ENCODE data around the gene ST6GAL1. TPM values are rescaled to one million over a fixed set of nuclear protein-coding genes. Genes with fewer than 3 reads are reported as not detected.
A peak's percentile ranks its signal among the peaks of the same experiment; 100 is the strongest.
"Not testable (repeated sequence)": the region's sequence is repeated elsewhere in the genome, so short reads cannot be mapped to it uniquely, and the experiment has no call there.

The ST6GAL1 gene
- polyA plus RNA-seq, 1 of the 3 experiments (the other 2 are of a cell fraction), result 3.9 TPM

DNA sequence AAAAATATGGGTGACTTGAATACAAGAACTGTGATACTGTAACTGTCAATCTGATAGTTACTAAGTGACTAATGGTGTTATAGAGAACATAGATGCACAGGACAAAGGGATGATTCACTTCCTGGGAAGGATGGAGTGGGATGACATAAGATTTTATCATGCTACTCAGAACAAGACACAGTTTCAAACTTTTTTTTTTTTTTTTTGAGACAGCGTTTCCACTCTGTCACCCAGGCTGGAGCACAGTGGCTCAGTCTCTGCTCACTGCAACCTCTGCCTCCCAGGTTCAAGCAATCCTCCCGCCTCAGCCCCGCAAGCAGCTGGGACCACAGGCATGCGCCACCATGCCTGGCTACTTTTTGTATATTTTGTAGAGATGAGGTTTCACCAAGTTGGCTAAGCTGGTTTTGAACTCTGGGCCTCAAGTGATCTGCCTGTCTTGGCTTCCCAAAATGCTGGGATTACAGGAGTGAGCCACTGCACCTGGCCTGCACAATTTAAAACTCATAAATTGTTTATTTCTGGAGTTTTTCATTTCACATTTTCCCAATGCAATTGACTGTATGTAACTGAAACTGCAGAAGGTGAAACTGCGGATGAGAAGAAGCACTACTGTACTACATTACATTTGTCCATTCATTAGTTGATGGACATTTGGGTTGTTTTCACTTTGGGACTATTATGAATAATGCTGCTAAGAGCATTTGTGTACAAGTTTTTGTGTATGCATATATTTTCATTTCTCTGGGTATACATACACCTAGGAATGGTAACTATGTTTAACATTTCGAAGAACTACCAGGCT lies 47.2 kb upstream of the ST6GAL1 start (continued):
- TF ChIP-seq YY1 (IDR thresholded peaks at IDR 0.05; ENCODE audit: low read depth) (no peak), EZH2phosphoT487 (IDR thresholded peaks at IDR 0.05; ENCODE audit: borderline replicate concordance, low read depth) (no peak), RAD21 (IDR thresholded peaks at IDR 0.05; ENCODE audit: low read length) (no peak), USF1 (IDR thresholded peaks at IDR 0.05; ENCODE audit: borderline replicate concordance, low read depth) (no peak), GABPA (IDR thresholded peaks at IDR 0.05; ENCODE audit: low read depth) (no peak), CHD2 (IDR thresholded peaks at IDR 0.05; ENCODE audit: low read length, partially characterized antibody) (no peak), PBX3 (IDR thresholded peaks at IDR 0.05) (peak; percentile 85), TCF12 (IDR thresholded peaks at IDR 0.05) (peak; percentile 71), SMC3 (IDR thresholded peaks at IDR 0.05; ENCODE audit: low read depth, low read length) (no peak), MEF2A (IDR thresholded peaks at IDR 0.05; ENCODE audit: borderline replicate concordance, low read depth) (no peak)

GRCh38 chr3:186883686-186884058 lies 46.7 kb upstream of the ST6GAL1 start:
- no peak for DNase-seq
- Histone ChIP-seq H4K20me1 (ENCODE audit: insufficient read depth) (no peaks in the 10 kb centered on the region), H3K4me1 (ENCODE audit: control insufficient read depth in 1 of 2, insufficient read depth in 2 of 2, low read depth in 1 of 2, low read length in 1 of 2) (peaks cover 0 to 4% of the 10 kb centered on the region in 2 experiments; a peak in 2 of 4 replicates), H2AFZ (ENCODE audit: low read depth) (no peak overlapping the region), H3K36me3 (replicated peaks in 1 of 2; ENCODE audit: control insufficient read depth in 1 of 2, insufficient read depth in 2 of 2, low read length in 1 of 2) (no peaks in the 10 kb centered on the region), H3K4me3 (ENCODE audit: low read depth in 2 of 2, low read length in 1 of 2) (no peak overlapping the region), H3K79me2 (ENCODE audit: insufficient read depth) (no peaks in the 10 kb centered on the region), H3K27ac (ENCODE audit: low read depth in 2 of 2, low read length in 1 of 2) (no peak overlapping the region; a peak in 1 of 4 replicates), H3K27me3 (ENCODE audit: insufficient read depth) (no peaks in the 10 kb centered on the region), H3K9me2 (no peaks in the 10 kb centered on the region), H3K4me2 (no peak overlapping the region), H3K9ac (no peak overlapping the region), H3K9me3 (no peaks in the 10 kb centered on the region), H3F3A (replicated peaks; ENCODE audit: insufficient read depth) (no peaks in the 10 kb centered on the region)
- POLR2A ChIA-PET, result no interaction called here
- 88% methylated on average over 1 of the region's 1 CpG for WGBS (ENCODE audit: low lambda C conversion rate)
- no peak for TF ChIP-seq IRF3 (IDR thresholded peaks at IDR 0.05; ENCODE audit: low read depth, low read length)
- TF ChIP-seq, protein P1, sequence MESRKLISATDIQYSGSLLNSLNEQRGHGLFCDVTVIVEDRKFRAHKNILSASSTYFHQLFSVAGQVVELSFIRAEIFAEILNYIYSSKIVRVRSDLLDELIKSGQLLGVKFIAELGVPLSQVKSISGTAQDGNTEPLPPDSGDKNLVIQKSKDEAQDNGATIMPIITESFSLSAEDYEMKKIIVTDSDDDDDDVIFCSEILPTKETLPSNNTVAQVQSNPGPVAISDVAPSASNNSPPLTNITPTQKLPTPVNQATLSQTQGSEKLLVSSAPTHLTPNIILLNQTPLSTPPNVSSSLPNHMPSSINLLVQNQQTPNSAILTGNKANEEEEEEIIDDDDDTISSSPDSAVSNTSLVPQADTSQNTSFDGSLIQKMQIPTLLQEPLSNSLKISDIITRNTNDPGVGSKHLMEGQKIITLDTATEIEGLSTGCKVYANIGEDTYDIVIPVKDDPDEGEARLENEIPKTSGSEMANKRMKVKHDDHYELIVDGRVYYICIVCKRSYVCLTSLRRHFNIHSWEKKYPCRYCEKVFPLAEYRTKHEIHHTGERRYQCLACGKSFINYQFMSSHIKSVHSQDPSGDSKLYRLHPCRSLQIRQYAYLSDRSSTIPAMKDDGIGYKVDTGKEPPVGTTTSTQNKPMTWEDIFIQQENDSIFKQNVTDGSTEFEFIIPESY (IDR thresholded peaks at IDR 0.05; ENCODE audit: borderline replicate concordance, low read depth), result no peak
- no peak for TF ChIP-seq TCF12 (IDR thresholded peaks at IDR 0.05)
- no peak for TF ChIP-seq SMC3 (IDR thresholded peaks at IDR 0.05; ENCODE audit: low read depth, low read length)
- no peak for TF ChIP-seq FOXM1 (IDR thresholded peaks at IDR 0.05; ENCODE audit: low read depth)
- no peak for TF ChIP-seq GATA2 (CRISPR knock-in tag; IDR thresholded peaks at IDR 0.05)
- no peak for TF ChIP-seq EZH2phosphoT487 (IDR thresholded peaks at IDR 0.05; ENCODE audit: borderline replicate concordance, low read depth)
- no peak for TF ChIP-seq RAD21 (IDR thresholded peaks at IDR 0.05; ENCODE audit: low read length)
- no peak for TF ChIP-seq NFIC (IDR thresholded peaks at IDR 0.05; ENCODE audit: borderline replicate concordance)
- TF ChIP-seq POLR2AphosphoS5 (IDR thresholded peaks at IDR 0.05; ENCODE audit: low read depth, low read length), result no peak
- TF ChIP-seq CTCF (IDR thresholded peaks at IDR 0.05), result no peak
- CTCF ChIA-PET, result no interaction called here

DNA sequence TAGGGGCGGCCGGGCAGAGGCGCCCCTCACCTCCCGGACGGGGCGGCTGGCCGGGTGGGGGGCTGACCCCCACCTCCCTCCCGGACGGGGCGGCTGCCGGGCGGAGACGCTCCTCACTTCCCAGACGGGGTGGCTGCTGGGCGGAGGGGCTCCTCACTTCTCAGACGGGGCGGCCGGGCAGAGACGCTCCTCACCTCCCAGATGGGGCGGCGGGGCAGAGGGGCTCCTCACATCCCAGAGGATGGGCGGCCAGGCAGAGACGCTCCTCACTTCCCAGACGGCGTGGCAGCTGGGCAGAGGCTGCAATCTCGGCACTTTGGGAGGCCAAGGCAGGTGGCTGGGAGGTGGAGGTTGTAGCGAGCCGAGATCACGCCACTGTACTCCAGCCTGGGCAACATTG lies 45.5 kb upstream of the ST6GAL1 start:
- not testable (repeated sequence) for H3K9me2 ChIP-seq

More for the DNA sequence above, 45.5 kb upstream of the ST6GAL1 start:
- H3K79me2 ChIP-seq (ENCODE audit: insufficient read depth); H3K4me1 ChIP-seq (ENCODE audit: control insufficient read depth in 1 of 2, insufficient read depth in 2 of 2, low read depth in 1 of 2, low read length in 1 of 2); CTCF ChIA-PET; H3K4me3 ChIP-seq (ENCODE audit: low read depth in 2 of 2, low read length in 1 of 2); H3K36me3 ChIP-seq (replicated peaks in 1 of 2; ENCODE audit: control insufficient read depth in 1 of 2, insufficient read depth in 2 of 2, low read length in 1 of 2); H3K9ac ChIP-seq; H3K9me3 ChIP-seq; H3K27ac ChIP-seq (ENCODE audit: low read depth in 2 of 2, low read length in 1 of 2); H3K27me3 ChIP-seq (ENCODE audit: insufficient read depth); DNase-seq; H3K4me2 ChIP-seq; POLR2A ChIA-PET; H4K20me1 ChIP-seq (ENCODE audit: insufficient read depth); H2AFZ ChIP-seq (ENCODE audit: low read depth); H3F3A ChIP-seq (replicated peaks; ENCODE audit: insufficient read depth): not testable (repeated sequence)
- 100% methylated on average over 1 of the region's 29 CpGs for WGBS (ENCODE audit: low lambda C conversion rate)

Measured in SK-N-SH (cell line).